ENCODE data around the gene PAPLN.

DNA sequence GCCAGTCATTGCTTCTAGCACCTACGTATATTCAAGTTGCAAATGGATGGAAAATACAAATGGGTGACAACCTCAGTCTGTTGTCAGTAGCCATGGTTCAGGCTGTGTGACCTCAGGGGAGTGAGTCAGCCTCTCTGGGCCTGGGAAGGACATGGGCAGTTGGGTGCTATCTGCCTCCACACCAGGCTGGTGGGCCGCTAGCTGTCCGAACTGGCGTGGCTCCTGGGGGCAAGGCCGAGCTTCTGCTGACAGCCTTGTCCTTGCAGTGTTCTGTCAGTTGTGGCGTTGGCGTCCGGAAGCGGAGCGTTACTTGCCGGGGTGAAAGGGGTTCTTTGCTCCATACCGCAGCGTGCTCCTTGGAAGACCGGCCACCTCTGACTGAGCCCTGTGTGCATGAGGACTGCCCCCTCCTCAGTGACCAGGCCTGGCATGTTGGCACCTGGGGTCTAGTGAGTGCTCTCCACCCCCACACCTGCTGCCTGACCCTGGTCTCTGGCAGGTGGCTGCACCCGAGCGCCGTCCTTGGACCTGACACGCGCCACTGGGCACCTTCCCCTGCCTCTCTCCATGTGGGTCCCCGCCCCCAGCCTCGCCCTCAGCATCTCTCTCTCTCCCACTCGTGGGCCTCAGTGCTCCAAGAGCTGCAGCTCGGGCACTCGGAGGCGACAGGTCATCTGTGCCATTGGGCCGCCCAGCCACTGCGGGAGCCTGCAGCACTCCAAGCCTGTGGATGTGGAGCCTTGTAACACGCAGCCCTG, 17.1 kb downstream of the PAPLN start:
- TF ChIP-seq, protein P1, sequence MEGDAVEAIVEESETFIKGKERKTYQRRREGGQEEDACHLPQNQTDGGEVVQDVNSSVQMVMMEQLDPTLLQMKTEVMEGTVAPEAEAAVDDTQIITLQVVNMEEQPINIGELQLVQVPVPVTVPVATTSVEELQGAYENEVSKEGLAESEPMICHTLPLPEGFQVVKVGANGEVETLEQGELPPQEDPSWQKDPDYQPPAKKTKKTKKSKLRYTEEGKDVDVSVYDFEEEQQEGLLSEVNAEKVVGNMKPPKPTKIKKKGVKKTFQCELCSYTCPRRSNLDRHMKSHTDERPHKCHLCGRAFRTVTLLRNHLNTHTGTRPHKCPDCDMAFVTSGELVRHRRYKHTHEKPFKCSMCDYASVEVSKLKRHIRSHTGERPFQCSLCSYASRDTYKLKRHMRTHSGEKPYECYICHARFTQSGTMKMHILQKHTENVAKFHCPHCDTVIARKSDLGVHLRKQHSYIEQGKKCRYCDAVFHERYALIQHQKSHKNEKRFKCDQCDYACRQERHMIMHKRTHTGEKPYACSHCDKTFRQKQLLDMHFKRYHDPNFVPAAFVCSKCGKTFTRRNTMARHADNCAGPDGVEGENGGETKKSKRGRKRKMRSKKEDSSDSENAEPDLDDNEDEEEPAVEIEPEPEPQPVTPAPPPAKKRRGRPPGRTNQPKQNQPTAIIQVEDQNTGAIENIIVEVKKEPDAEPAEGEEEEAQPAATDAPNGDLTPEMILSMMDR (optimal IDR thresholded peaks at IDR 0.05 in 1 of 3, IDR thresholded peaks at IDR 0.05 in 1 of 3, conservative IDR thresholded peaks at IDR 0.05 in 1 of 3; ENCODE audit: extremely low read depth in 1 of 3, insufficient read depth in 2 of 3, low read length in 3 of 3): no peak
- TF ChIP-seq EZH2 (IDR thresholded peaks at IDR 0.05; ENCODE audit: low read length): no peak
